ENCODE data around the gene ABAT. TPM values are rescaled to one million over a fixed set of nuclear protein-coding genes. Genes with fewer than 3 reads are reported as not detected.

ABAT gene
- polyA plus RNA-seq, 4 donors, result 13.4 to 41.6 (median 34.6) TPM

- no peak for FAIRE-seq
- no peaks in the 10 kb centered on the region for H3K9me3 ChIP-seq (ENCODE audit: control insufficient read depth in 2 of 2, insufficient read depth in 1 of 2, low read depth in 1 of 2, low read length in 1 of 2)
- no peaks in the 10 kb centered on the region for H3K27me3 ChIP-seq (ENCODE audit: control insufficient read depth in 3 of 3, insufficient read depth in 3 of 3, low read length in 3 of 3)
- no peak overlapping the region for H3K4me3 ChIP-seq (ENCODE audit: low read depth in 1 of 3, low read length in 3 of 3)
- 89 to 97% (median 96%) methylated on average over 9 of the region's 9 CpGs for WGBS, 3 donors
- H3K4me1 ChIP-seq (ENCODE audit: control insufficient read depth in 3 of 3, insufficient read depth in 2 of 3, low read depth in 1 of 3, low read length in 2 of 3), result no peaks in the 10 kb centered on the region
- H3K36me3 ChIP-seq (ENCODE audit: control insufficient read depth in 3 of 3, insufficient read depth in 2 of 3, low read depth in 1 of 3, low read length in 3 of 3), result peaks cover 6 to 39% (median 14%) of the 10 kb centered on the region in 3 donors
- DNase-seq, result no peak
- no peak overlapping the region for H3K27ac ChIP-seq (ENCODE audit: low read depth in 1 of 3, low read length in 2 of 3)
Measured at GRCh38 chr16:8831450-8831849, 157.0 kb downstream of the ABAT start.

GRCh38 chr16:8831871-8832716 is 157.7 kb downstream of the ABAT start:
- Histone ChIP-seq H3K27ac (ENCODE audit: low read depth in 1 of 3, low read length in 2 of 3) (no peak overlapping the region), H3K4me3 (ENCODE audit: low read depth in 1 of 3, low read length in 3 of 3) (no peak overlapping the region), H3K9me3 (ENCODE audit: control insufficient read depth in 2 of 2, insufficient read depth in 1 of 2, low read depth in 1 of 2, low read length in 1 of 2) (no peaks in the 10 kb centered on the region), H3K4me1 (ENCODE audit: control insufficient read depth in 3 of 3, insufficient read depth in 2 of 3, low read depth in 1 of 3, low read length in 2 of 3) (no peaks in the 10 kb centered on the region), H3K36me3 (ENCODE audit: control insufficient read depth in 3 of 3, insufficient read depth in 2 of 3, low read depth in 1 of 3, low read length in 3 of 3) (peaks cover 6 to 39% (median 14%) of the 10 kb centered on the region in 3 donors), H3K27me3 (ENCODE audit: control insufficient read depth in 3 of 3, insufficient read depth in 3 of 3, low read length in 3 of 3) (no peaks in the 10 kb centered on the region)
- DNase-seq (no peak), FAIRE-seq (no peak)
- 84 to 89% (median 88%) methylated on average over 18 of the region's 18 CpGs for WGBS, 3 donors

GRCh38 chr16:8832717-8833105 is 158.3 kb downstream of the ABAT start:
- WGBS, 3 donors, result 77 to 92% (median 88%) methylated on average over 16 of the region's 16 CpGs
- Histone ChIP-seq H3K4me1 (ENCODE audit: control insufficient read depth in 3 of 3, insufficient read depth in 2 of 3, low read depth in 1 of 3, low read length in 2 of 3) (no peaks in the 10 kb centered on the region), H3K27ac (ENCODE audit: low read depth in 1 of 3, low read length in 2 of 3) (no peak overlapping the region), H3K27me3 (ENCODE audit: control insufficient read depth in 3 of 3, insufficient read depth in 3 of 3, low read length in 3 of 3) (no peaks in the 10 kb centered on the region), H3K4me3 (ENCODE audit: low read depth in 1 of 3, low read length in 3 of 3) (no peak overlapping the region), H3K36me3 (ENCODE audit: control insufficient read depth in 3 of 3, insufficient read depth in 2 of 3, low read depth in 1 of 3, low read length in 3 of 3) (peaks cover 6 to 39% (median 14%) of the 10 kb centered on the region in 3 donors), H3K9me3 (ENCODE audit: control insufficient read depth in 2 of 2, insufficient read depth in 1 of 2, low read depth in 1 of 2, low read length in 1 of 2) (no peaks in the 10 kb centered on the region)
- DNase-seq, result no peak
- FAIRE-seq, result no peak

Other genes with a start within 250 kb of the ABAT start
- not detected for gene TMEM114, start 84.1 kb upstream of the ABAT start, polyA plus RNA-seq
- gene METTL22, start 52.9 kb upstream of the ABAT start, polyA plus RNA-seq, result 10 to 100 TPM; 14.1 to 23.3 (median 15.5) TPM
- gene TMEM186, start 123.0 kb downstream of the ABAT start, polyA plus RNA-seq, result 10 to 100 TPM in 3 of 4 donors, 1 to 10 TPM in 1; 8.7 to 21.1 (median 13.0) TPM
- 10 to 100 TPM; 21.1 to 48.1 (median 36.0) TPM for gene PMM2, start 123.2 kb downstream of the ABAT start, polyA plus RNA-seq
- gene CARHSP1, start 194.4 kb downstream of the ABAT start, polyA plus RNA-seq, result 100 to 1,000 TPM in 1 of 4 donors, 10 to 100 TPM in 3; 51.6 to 103 (median 88.8) TPM
- 1 to 10 TPM in 1 of 4 donors, not detected in 3; 1.6 TPM for gene LITAFD, start 207.7 kb downstream of the ABAT start, polyA plus RNA-seq

Measured in small intestine (tissue), 7 donors.